ENCODE data around the gene LTBP1.

GRCh38 chr2:32981612-32982011 lies 34.9 kb downstream of the LTBP1 start:
- TF ChIP-seq CTCF (conservative IDR thresholded peaks at IDR 0.05; ENCODE audit: low read depth, low read length) (no peak), EZH2 (IDR thresholded peaks at IDR 0.05; ENCODE audit: borderline replicate concordance, low read depth, low read length, poor library complexity, severe bottlenecking) (no peak)
